ENCODE data around the gene YAP1.

DNA sequence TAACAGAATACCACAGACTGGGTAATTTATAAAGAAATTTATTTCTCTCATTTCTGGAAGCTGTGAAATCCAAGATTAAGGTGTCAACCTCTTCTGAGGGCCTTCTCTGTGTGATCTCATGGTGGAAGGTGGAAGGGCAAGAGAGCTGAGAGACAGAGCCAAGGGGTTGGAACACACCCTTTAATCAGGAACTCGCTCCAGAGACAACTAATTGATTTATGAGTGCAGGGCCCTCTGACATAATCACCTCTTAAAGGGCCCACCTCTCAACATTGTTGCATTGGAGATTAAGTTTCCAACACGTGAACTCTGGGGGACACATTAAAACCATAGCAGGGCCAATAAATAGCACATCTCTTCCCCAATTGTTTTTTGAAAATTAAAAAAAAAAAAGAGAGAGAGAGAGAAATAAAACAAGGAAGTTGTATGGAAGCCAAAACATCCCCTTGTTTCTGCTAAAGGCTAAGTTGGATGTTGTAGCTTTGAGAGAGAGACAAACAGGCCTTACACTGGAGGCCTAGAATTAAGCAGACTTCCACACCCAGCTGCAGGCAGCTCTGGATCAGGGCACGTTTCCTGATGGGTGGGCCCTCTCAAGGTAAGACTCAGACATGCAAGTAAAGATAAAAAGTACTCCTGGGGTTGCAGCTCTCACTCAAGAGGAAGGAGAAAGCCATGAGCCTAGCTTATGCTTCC, 142.9 kb downstream of the YAP1 start:
- TF ChIP-seq CTCF (IDR thresholded peaks at IDR 0.05) (no peak), POLR2A (IDR thresholded peaks at IDR 0.05) (no peak)

Data from body of pancreas (tissue), 4 donors.